ENCODE results near the gene LRP1.
A peak's percentile ranks its signal among the peaks of the same experiment; 100 is the strongest.

LRP1 gene

GRCh38 chr12:57224278-57224972, 96.1 kb downstream of the LRP1 start:
- no peak for TF ChIP-seq CTCF (IDR thresholded peaks at IDR 0.05)
- H3K4me3 ChIP-seq = no peak overlapping the region
- DNase-seq (ENCODE audit: low spot score) = no peak
- H3K27ac ChIP-seq = no peak overlapping the region

- no peak for TF ChIP-seq CTCF (IDR thresholded peaks at IDR 0.05)
- no peak overlapping the region for H3K27ac ChIP-seq
- peak overlapping the region; percentile 25 for H3K4me3 ChIP-seq
- no peak for DNase-seq (ENCODE audit: low spot score)
These were observed 96.8 kb downstream of the LRP1 start for GRCh38 chr12:57224973-57225679.

- H3K4me3 ChIP-seq = no peak overlapping the region
- no peak overlapping the region for H3K27ac ChIP-seq
- no peak for DNase-seq (ENCODE audit: low spot score)
- TF ChIP-seq CTCF (IDR thresholded peaks at IDR 0.05) = no peak
These were observed 97.5 kb downstream of the LRP1 start for GRCh38 chr12:57225680-57226210.

- DNase-seq (ENCODE audit: low spot score) = no peak
- Histone ChIP-seq H3K27ac (no peak overlapping the region), H3K4me3 (peak overlapping the region; percentile 21)
- TF ChIP-seq CTCF (IDR thresholded peaks at IDR 0.05) = no peak
These were observed 98.5 kb downstream of the LRP1 start for GRCh38 chr12:57226588-57227314.

- Histone ChIP-seq H3K27ac (no peak overlapping the region), H3K4me3 (peak overlapping the region; percentile 21)
- no peak for DNase-seq (ENCODE audit: low spot score)
- no peak for TF ChIP-seq CTCF (IDR thresholded peaks at IDR 0.05)
These were observed 99.2 kb downstream of the LRP1 start for GRCh38 chr12:57227315-57228115.

- TF ChIP-seq CTCF (IDR thresholded peaks at IDR 0.05) = no peak
- Histone ChIP-seq H3K27ac (peak overlapping the region; percentile 54 to 88), H3K4me3 (peak overlapping the region; percentile 78)
- DNase-seq (ENCODE audit: low spot score) = no peak
These were observed 100.9 kb downstream of the LRP1 start for GRCh38 chr12:57229046-57229633.

All from coronary artery (tissue), 2 donors.